CD14-positive monocyte (primary cell): ENCODE data around the gene FASTK. TPM values are rescaled to one million over a fixed set of nuclear protein-coding genes. Genes with fewer than 3 reads are reported as not detected.
A peak's percentile ranks its signal among the peaks of the same experiment; 100 is the strongest.

Source experiments
- DNase-seq, 3 donors: peaks; one replicate each; pipeline ENCODE4 v3.0.0-alpha.2; 2011 to 2022
- H2AFZ ChIP-seq: 2 replicates; pipeline ENCODE4 v1.6.0; 2012; ENCODE audit warnings: mild to moderate bottlenecking, low read depth, low read length, inconsistent platforms; ENCODE audit not compliant: insufficient read depth, poor library complexity, severe bottlenecking
- H3K27ac ChIP-seq, 2 donors: 1 replicate in 1 of 2; 2 replicates in 1 of 2; pipeline ENCODE4 v1.5.1; 2012 to 2013; ENCODE audit warnings: low read length in 2 of 2, control low read depth in 1 of 2, inconsistent platforms in 1 of 2, low read depth in 1 of 2, mild to moderate bottlenecking in 1 of 2
- H3K27me3 ChIP-seq, 2 donors: one replicate each; pipeline versions ENCODE4 v1.6.0 to v1.6.1; 2011 to 2013; ENCODE audit warnings: low read length in 2 of 2; ENCODE audit not compliant: control insufficient read depth in 2 of 2, insufficient read depth in 2 of 2
- H3K36me3 ChIP-seq, 2 donors: replicated peaks in 1 of 2; 1 replicate in 1 of 2; 2 replicates in 1 of 2; pipeline versions ENCODE4 v1.5.1 to v1.6.1; 2012 to 2013; ENCODE audit warnings: low read length in 2 of 2, control low read depth in 1 of 2, inconsistent platforms in 1 of 2, mild to moderate bottlenecking in 1 of 2; ENCODE audit not compliant: insufficient read depth in 2 of 2, control insufficient read depth in 1 of 2
- H3K4me1 ChIP-seq, 2 donors: 1 replicate in 1 of 2; 2 replicates in 1 of 2; pipeline versions ENCODE4 v1.5.1 to v1.6.1; 2012 to 2013; ENCODE audit warnings: low read length in 2 of 2, control low read depth in 1 of 2, inconsistent platforms in 1 of 2, mild to moderate bottlenecking in 1 of 2, moderate library complexity in 1 of 2; ENCODE audit not compliant: insufficient read depth in 2 of 2, control insufficient read depth in 1 of 2
- H3K4me2 ChIP-seq: replicated peaks from 2 replicates; pipeline ENCODE3; 2012; ENCODE audit warnings: low read length, moderate library complexity, mild to moderate bottlenecking; ENCODE audit not compliant: poor library complexity, severe bottlenecking; ENCODE audit errors: extremely low read depth
- H3K4me3 ChIP-seq, 3 experiments: fragments of 200-600 bp in 1 of 3; sonication (generic) in 1 of 3; replicated peaks in 1 of 3; 1 replicate in 2 of 3; 2 replicates in 1 of 3; pipeline ENCODE4 v1.5.1; 2011 to 2013; ENCODE audit warnings: low read length in 3 of 3, mild to moderate bottlenecking in 3 of 3, control low read depth in 2 of 3, low read depth in 2 of 3, inconsistent platforms in 1 of 3, moderate library complexity in 1 of 3
- H3K79me2 ChIP-seq: 2 replicates; pipeline ENCODE4 v1.6.0; 2012; ENCODE audit warnings: mild to moderate bottlenecking, control low read depth, inconsistent platforms, low read length, moderate library complexity; ENCODE audit not compliant: insufficient read depth
- H3K9ac ChIP-seq: 2 replicates; pipeline ENCODE4 v1.6.0; 2017; ENCODE audit warnings: low read length, mild to moderate bottlenecking; ENCODE audit not compliant: insufficient read depth, poor library complexity, severe bottlenecking
- H3K9me3 ChIP-seq, 2 donors: replicated peaks in 1 of 2; 1 replicate in 1 of 2; 2 replicates in 1 of 2; pipeline versions ENCODE4 v1.5.1 to v1.6.1; 2012 to 2013; ENCODE audit warnings: low read length in 2 of 2, control low read depth in 1 of 2; ENCODE audit not compliant: control insufficient read depth in 1 of 2, insufficient read depth in 1 of 2
- H4K20me1 ChIP-seq: 2 replicates; pipeline ENCODE4 v1.6.0; 2012; ENCODE audit warnings: mild to moderate bottlenecking, low read length, control low read depth, moderate library complexity; ENCODE audit not compliant: insufficient read depth
- H3K27ac Mint-ChIP-seq, 7 donors: one replicate each; pipeline ENCODE4 v1.8.0; 2020; ENCODE audit warnings: mild to moderate bottlenecking in 7 of 7, mixed read lengths in 7 of 7, moderate library complexity in 6 of 7, inconsistent platforms in 2 of 7
- H3K27me3 Mint-ChIP-seq, 3 donors: one replicate each; pipeline ENCODE4 v1.8.0; 2021 to 2022; ENCODE audit warnings: low read depth in 3 of 3, mild to moderate bottlenecking in 3 of 3, mixed read lengths in 3 of 3, moderate library complexity in 3 of 3, inconsistent platforms in 1 of 3
- H3K36me3 Mint-ChIP-seq, 2 donors: one replicate each; pipeline ENCODE4 v1.8.0; 2020; ENCODE audit warnings: mixed read lengths in 2 of 2, inconsistent platforms in 1 of 2, mild to moderate bottlenecking in 1 of 2
- H3K4me1 Mint-ChIP-seq: one replicate; pipeline ENCODE4 v1.8.0; 2020; ENCODE audit warnings: mild to moderate bottlenecking, mixed read lengths
- H3K4me3 Mint-ChIP-seq, 2 donors: one replicate each; pipeline ENCODE4 v1.8.0; 2020; ENCODE audit warnings: mild to moderate bottlenecking in 2 of 2, mixed read lengths in 2 of 2, moderate library complexity in 1 of 2
- H3K9me3 Mint-ChIP-seq, 7 donors: one replicate each; pipeline ENCODE4 v1.8.0; 2020 to 2022; ENCODE audit warnings: mixed read lengths in 7 of 7, mild to moderate bottlenecking in 6 of 7, moderate library complexity in 6 of 7, inconsistent platforms in 2 of 7
- CTCF ChIP-seq: fragments of 200-600 bp; IDR thresholded peaks from one replicate; pipeline ENCODE4 v1.8.0; 2022; ENCODE audit warnings: antibody characterized with exemption, mild to moderate bottlenecking
- WGBS: methylation state at CpG from one replicate; pipeline ENCODE4 v1.1.5; 2013; ENCODE audit warnings: missing lambda C conversion rate; ENCODE audit not compliant: insufficient coverage; 5-methylcytosine and 5-hydroxymethylcytosine counted together
- intact Hi-C, 2 donors: fragments of 100-400 bp; cut with micrococcal nuclease; formaldehyde crosslinking; loops; one replicate each; pipeline versions ENCODE4 v1.15.0 to v1.15.1; 2023
- polyA plus RNA-seq, 3 donors: library from polyadenylated mRNA; depleted of rRNA in 1 of 3; unstranded in 2 of 3; stranded (reverse) in 1 of 3; fragments of 300-500 nt in 2 of 3; fragments of >200 nt in 1 of 3; fragmentation: Illumina TruSeq in 2 of 3; gene quantifications; 1 replicate in 2 of 3; 2 replicates in 1 of 3; pipeline ENCODE4 v1.2.3, GENCODE V29; 2012 to 2021

FASTK gene
- polyA plus RNA-seq, 3 donors = 34.7 to 110 (median 38.6) TPM

- no peak for TF ChIP-seq CTCF
- no peak overlapping the region for H3K4me3 Mint-ChIP-seq
- H3K9me3 Mint-ChIP-seq = peaks cover 0 to 3% (median 0%) of the 10 kb centered on the region in 7 donors
- peaks cover 10% of the 10 kb centered on the region for H3K79me2 ChIP-seq
- no peaks in the 10 kb centered on the region for H3K9me3 ChIP-seq
- DNase-seq = no peak
- H3K4me3 ChIP-seq = no peak overlapping the region
- peaks cover 69% of the 10 kb centered on the region for H4K20me1 ChIP-seq
- H2AFZ ChIP-seq = no peak overlapping the region
- H3K36me3 Mint-ChIP-seq = peaks cover 57 to 88% of the 10 kb centered on the region in 2 donors
- WGBS = 98% methylated on average over 34 of the region's 39 CpGs
- H3K4me1 Mint-ChIP-seq = peaks cover 3% of the 10 kb centered on the region
- no peak overlapping the region for H3K4me2 ChIP-seq
- no peaks in the 10 kb centered on the region for H3K27me3 Mint-ChIP-seq
- no peaks in the 10 kb centered on the region for H3K4me1 ChIP-seq
- no peak overlapping the region for H3K27ac Mint-ChIP-seq
- no peak overlapping the region for H3K9ac ChIP-seq
- intact Hi-C loops = no loop called here
- no peaks in the 10 kb centered on the region for H3K27me3 ChIP-seq
- H3K36me3 ChIP-seq = peaks cover 78 to 95% of the 10 kb centered on the region in 2 donors
- no peak overlapping the region for H3K27ac ChIP-seq
These were observed 14.2 kb downstream of the FASTK start for GRCh38 chr7:151066273-151066974.

GRCh38 chr7:151065516-151065915 lies 15.1 kb downstream of the FASTK start:
- Histone ChIP-seq H4K20me1 (peaks cover 78% of the 10 kb centered on the region), H3K36me3 (peaks cover 71 to 86% of the 10 kb centered on the region in 2 donors), H3K27ac (peak overlapping the region in 1 of 2 donors; percentile 14), H3K27me3 (no peaks in the 10 kb centered on the region), H3K4me3 (no peak overlapping the region), H2AFZ (no peak overlapping the region), H3K79me2 (peaks cover 19% of the 10 kb centered on the region), H3K9ac (no peak overlapping the region), H3K4me2 (no peak overlapping the region), H3K4me1 (peaks cover 7 to 9% of the 10 kb centered on the region in 2 donors), H3K9me3 (no peaks in the 10 kb centered on the region)
- WGBS = 99% methylated on average over 11 of the region's 14 CpGs
- Mint-ChIP-seq H3K27ac (peak overlapping the region in 2 of 7 donors; percentile 8 to 45), H3K4me3 (no peak overlapping the region), H3K4me1 (peaks cover 11% of the 10 kb centered on the region), H3K36me3 (peaks cover 50 to 79% of the 10 kb centered on the region in 2 donors), H3K27me3 (no peaks in the 10 kb centered on the region), H3K9me3 (peaks cover 0 to 3% (median 0%) of the 10 kb centered on the region in 7 donors)
- DNase-seq = no peak
- no peak for TF ChIP-seq CTCF
- intact Hi-C loops = no loop called here
